Endothelial cell of umbilical vein (primary cell): ENCODE results near the gene TKTL1. TPM values are rescaled to one million over a fixed set of nuclear protein-coding genes. Genes with fewer than 3 reads are reported as not detected.

Source experiments
- BruUV-seq: library from RNA; stranded (reverse); fragments of 400-500 nt; replicated peaks from 2 replicates; lab custom pipeline; 2021; lab: Mats Ljungman, UMichigan
- CTCF ChIA-PET: fragments of 300-600, 350-600 bp; sonication (Branson Sonifier 250); formaldehyde crosslinking; loops from one replicate; lab custom pipeline; 2021; ENCODE audit warnings: antibody characterized with exemption, inconsistent platforms; lab: Charles Lee
- POLR2A ChIA-PET: fragments of 300-600, 350-600 bp; sonication (Branson Sonifier 250); formaldehyde crosslinking; loops from one replicate; lab custom pipeline; 2021; ENCODE audit warnings: antibody characterized with exemption, inconsistent platforms; lab: Charles Lee
- DNase-seq: peaks from one replicate; pipeline ENCODE4 v3.0.0-alpha.2; 2011; ENCODE audit warnings: low read depth, low spot score
- FAIRE-seq: peaks from 2 replicates; lab custom pipeline; 2011; peaks lifted over from hg19 to GRCh38; lab: Jason Lieb, UNC
- H2AFZ ChIP-seq: 2 replicates; pipeline ENCODE4 v1.6.0; 2012; ENCODE audit warnings: low read depth, low read length, control low read depth, inconsistent platforms
- H3K27ac ChIP-seq: 2 replicates; pipeline ENCODE4 v1.5.1; 2011; ENCODE audit warnings: low read depth, mild to moderate bottlenecking, control low read depth, low read length, moderate library complexity; ENCODE audit not compliant: insufficient read depth
- H3K27me3 ChIP-seq, 2 experiments: 2 replicates each; pipeline versions ENCODE4 v1.6.0 to v1.6.1; 2011; ENCODE audit warnings: low read length in 2 of 2, mixed read lengths in 1 of 2; ENCODE audit not compliant: control insufficient read depth in 2 of 2, insufficient read depth in 2 of 2
- H3K36me3 ChIP-seq, 2 experiments: 2 replicates in 1 of 2; 3 replicates in 1 of 2; pipeline ENCODE4 v1.5.1; 2011; ENCODE audit warnings: low read length in 2 of 2, mild to moderate bottlenecking in 1 of 2, moderate library complexity in 1 of 2; ENCODE audit not compliant: control insufficient read depth in 2 of 2, insufficient read depth in 2 of 2; ENCODE audit errors: extremely low read depth in 1 of 2
- H3K4me1 ChIP-seq: 3 replicates; pipeline ENCODE4 v1.5.1; 2011; ENCODE audit warnings: mild to moderate bottlenecking, low read length; ENCODE audit not compliant: control insufficient read depth, insufficient read depth; ENCODE audit errors: extremely low read depth
- H3K4me2 ChIP-seq: 2 replicates; pipeline ENCODE4 v1.6.1; 2011; ENCODE audit warnings: low read length, control low read depth, mixed read lengths; ENCODE audit not compliant: insufficient read depth
- H3K4me3 ChIP-seq, 3 experiments: fragments of 200-600 bp in 1 of 3; sonication (generic), shearing (Covaris generic) in 1 of 3; replicated peaks in 1 of 3; 2 replicates each; pipeline ENCODE4 v1.5.1; 2011 to 2016; ENCODE audit warnings: control low read depth in 3 of 3, low read length in 3 of 3, mild to moderate bottlenecking in 2 of 3, inconsistent platforms in 1 of 3, low read depth in 1 of 3, moderate library complexity in 1 of 3; ENCODE audit not compliant: insufficient read depth in 1 of 3
- H3K79me2 ChIP-seq: 2 replicates; pipeline ENCODE4 v1.6.0; 2012; ENCODE audit warnings: low read length, inconsistent platforms; ENCODE audit not compliant: control insufficient read depth, insufficient read depth
- H3K9ac ChIP-seq: replicated peaks from 2 replicates; pipeline ENCODE3; 2011; ENCODE audit warnings: low read length, control low read depth; ENCODE audit not compliant: insufficient read depth; ENCODE audit errors: extremely low read depth
- H3K9me1 ChIP-seq: replicated peaks from 3 replicates; pipeline ENCODE4 v1.6.0; 2011; ENCODE audit warnings: mild to moderate bottlenecking, low read length; ENCODE audit not compliant: control insufficient read depth, insufficient read depth; ENCODE audit errors: extremely low read depth
- H3K9me3 ChIP-seq: replicated peaks from 2 replicates; pipeline ENCODE4 v1.5.1; 2012; ENCODE audit warnings: low read length, inconsistent platforms; ENCODE audit not compliant: control insufficient read depth, insufficient read depth
- H4K20me1 ChIP-seq: replicated peaks from 2 replicates; pipeline ENCODE3; 2011; ENCODE audit warnings: mild to moderate bottlenecking, low read length; ENCODE audit not compliant: control insufficient read depth, insufficient read depth; ENCODE audit errors: extremely low read depth
- CTCF ChIP-seq, 2 donors: IDR thresholded peaks; 1 replicate in 1 of 2; 2 replicates in 1 of 2; pipeline ENCODE4 v1.5.1; 2011; ENCODE audit warnings: low read length in 2 of 2, mild to moderate bottlenecking in 2 of 2, moderate library complexity in 2 of 2, control low read depth in 1 of 2, inconsistent platforms in 1 of 2, low read depth in 1 of 2; ENCODE audit not compliant: insufficient read depth in 1 of 2; ENCODE audit errors: extremely low read depth in 1 of 2
- EZH2 ChIP-seq: IDR thresholded peaks from 2 replicates; pipeline ENCODE4 v1.6.1; 2012; ENCODE audit warnings: borderline replicate concordance, low read depth, mild to moderate bottlenecking, moderate library complexity, low read length, inconsistent platforms; ENCODE audit not compliant: severe bottlenecking
- FOS ChIP-seq: IDR thresholded peaks from 2 replicates; pipeline ENCODE4 v1.6.1; 2011; ENCODE audit warnings: mild to moderate bottlenecking, low read length, moderate library complexity, borderline replicate concordance; ENCODE audit not compliant: insufficient read depth
- GATA2 ChIP-seq: IDR thresholded peaks from 2 replicates; pipeline ENCODE4 v1.7.0; 2011; ENCODE audit warnings: low read depth, mild to moderate bottlenecking, moderate library complexity, mixed read lengths, low read length; ENCODE audit not compliant: insufficient read length, insufficient read depth
- JUN ChIP-seq: IDR thresholded peaks from 2 replicates; pipeline ENCODE4 v1.6.1; 2011; ENCODE audit warnings: borderline replicate concordance, low read depth; ENCODE audit not compliant: insufficient read length, insufficient read depth
- MAX ChIP-seq: IDR thresholded peaks from 2 replicates; pipeline ENCODE4 v1.6.1; 2011; ENCODE audit not compliant: insufficient read depth, insufficient read length
- MYC ChIP-seq: IDR thresholded peaks from one replicate; pipeline ENCODE4 v1.6.1; 2011; ENCODE audit warnings: mild to moderate bottlenecking, low read depth, low read length
- POLR2A ChIP-seq: IDR thresholded peaks from 2 replicates; pipeline ENCODE4 v1.6.1; 2012; ENCODE audit warnings: low read depth, mild to moderate bottlenecking, control low read depth, low read length
- POLR2AphosphoS5 ChIP-seq: IDR thresholded peaks from 2 replicates; pipeline ENCODE4 v1.6.1; 2012; ENCODE audit warnings: low read depth, mild to moderate bottlenecking, control low read depth, low read length, moderate library complexity; ENCODE audit not compliant: insufficient read depth
- dilution Hi-C: fragments of 300-500 bp; cut with MboI; formaldehyde crosslinking; loops from one replicate; pipeline ENCODE4 v1.15.0; 2019; ENCODE audit warnings: low sequenced_read_pairs; ENCODE audit not compliant: extremely low pct_ligation_motif_present
- intact Hi-C: fragments of 100-400 bp; cut with micrococcal nuclease; formaldehyde crosslinking; loops from one replicate; pipeline ENCODE4 v1.10.0; 2022
- polyA plus RNA-seq, 4 experiments: library from polyadenylated mRNA; depleted of rRNA in 3 of 4; stranded (reverse) in 3 of 4; unstranded in 1 of 4; fragments of >200 nt; gene quantifications; 2 replicates each; pipeline versions ENCODE4 v1.2.1 to v1.2.3, GENCODE V29; 2011 to 2012; ENCODE audit warnings: missing spikeins in 1 of 4
- total RNA-seq: library from RNA; stranded (reverse); gene quantifications from 2 replicates; pipeline ENCODE4 v1.2.3, GENCODE V29; 2021

TKTL1 gene
- total and polyA plus RNA-seq, 2 donors (not counting 3 experiments of a cell fraction or from before 2014, with no cell fraction given): 0.03 TPM; not detected in 1

GRCh38 chrX:154355094-154355775 is 59.6 kb downstream of the TKTL1 start:
- no peak for TF ChIP-seq EZH2
- no peak for TF ChIP-seq FOS
- no peak for TF ChIP-seq POLR2A
- no peak for TF ChIP-seq POLR2AphosphoS5
- TF ChIP-seq JUN: no peak
- no peak for TF ChIP-seq CTCF (IDR thresholded peaks at IDR 0.05; ENCODE audit: extremely low read depth in 1 of 2, insufficient read depth in 1 of 2, low read depth in 1 of 2, low read length in 2 of 2)
- no peak for TF ChIP-seq MAX
- TF ChIP-seq GATA2: no peak
- no peak for TF ChIP-seq MYC
- Histone ChIP-seq H2AFZ (no peak overlapping the region), H3K9ac (no peak overlapping the region), H3K79me2 (peaks cover 36% of the 10 kb centered on the region), H3K36me3 (peaks cover 12 to 99% of the 10 kb centered on the region in 2 experiments), H3K4me1 (no peaks in the 10 kb centered on the region), H3K27ac (no peak overlapping the region), H3K9me3 (no peaks in the 10 kb centered on the region), H3K27me3 (no peaks in the 10 kb centered on the region), H3K9me1 (no peaks in the 10 kb centered on the region), H3K4me2 (no peak overlapping the region), H4K20me1 (no peaks in the 10 kb centered on the region), H3K4me3 (no peak overlapping the region)
- intact Hi-C loops (no loop called here), dilution Hi-C loops (no loop called here)
- FAIRE-seq (no peak), DNase-seq (no peak)
- CTCF ChIA-PET: interaction anchor here (1.4 kb wide), 1 partner anchor 16 kb away, joined by 4 read pairs; no protein-coding TSS in a partner anchor
- POLR2A ChIA-PET: no interaction called here
- BruUV-seq: no TSS peak
